SK-N-SH (cell line): ENCODE data around the gene ZNF728. TPM values are rescaled to one million over a fixed set of nuclear protein-coding genes. Genes with fewer than 3 reads are reported as not detected.
"Not testable (repeated sequence)": the region's sequence is repeated elsewhere in the genome, so short reads cannot be mapped to it uniquely, and the experiment has no call there.

Source experiments
- CTCF ChIA-PET: fragments of 300-600, 350-600 bp; formaldehyde crosslinking; extraction: SDS; loops from one replicate; lab custom pipeline; 2021; lab: Yijun Ruan, JAX
- POLR2A ChIA-PET: fragments of 350-600 bp; sonication (Branson Sonifier 250); formaldehyde crosslinking; extraction: SDS; loops from one replicate; lab custom pipeline; 2020; ENCODE audit warnings: antibody characterized with exemption, inconsistent platforms; lab: Yijun Ruan, JAX
- DNase-seq: peaks from one replicate; pipeline ENCODE4 v3.0.0; 2012
- H2AFZ ChIP-seq: fragments of 200-600 bp; sonication (generic); 2 replicates; pipeline ENCODE4 v1.8.1; 2016; ENCODE audit warnings: antibody characterized with exemption, mild to moderate bottlenecking, low read depth
- H3F3A ChIP-seq: fragments of 200-600 bp; sonication (generic); replicated peaks from 2 replicates; pipeline ENCODE3; 2016; ENCODE audit warnings: antibody characterized with exemption, mild to moderate bottlenecking; ENCODE audit not compliant: insufficient read depth
- H3K27ac ChIP-seq, 2 experiments: fragments of 200-500 bp in 1 of 2; fragments of 200-600 bp in 1 of 2; sonication (Bioruptor generic) in 1 of 2; sonication (generic), shearing (Covaris generic) in 1 of 2; 2 replicates each; pipeline versions ENCODE4 v1.5.1 to v1.6.1; 2014 to 2016; ENCODE audit warnings: low read depth in 2 of 2, inconsistent platforms in 1 of 2, low read length in 1 of 2, mild to moderate bottlenecking in 1 of 2, mixed read lengths in 1 of 2
- H3K27me3 ChIP-seq: fragments of 200-600 bp; sonication (generic), shearing (Covaris generic); 2 replicates; pipeline ENCODE4 v1.6.1; 2016; ENCODE audit warnings: mixed run types; ENCODE audit not compliant: insufficient read depth
- H3K36me3 ChIP-seq, 2 experiments: fragments of 200-500 bp in 1 of 2; fragments of 200-600 bp in 1 of 2; sonication (Bioruptor generic) in 1 of 2; sonication (generic) in 1 of 2; replicated peaks in 1 of 2; 2 replicates each; pipeline versions ENCODE3 to v1.5.1; 2014 to 2016; ENCODE audit warnings: low read length in 1 of 2, mild to moderate bottlenecking in 1 of 2; ENCODE audit not compliant: insufficient read depth in 2 of 2, control insufficient read depth in 1 of 2
- H3K4me1 ChIP-seq, 2 experiments: fragments of 200-500 bp in 1 of 2; fragments of 200-600 bp in 1 of 2; sonication (Bioruptor generic) in 1 of 2; sonication (generic), shearing (Covaris generic) in 1 of 2; 2 replicates each; pipeline versions ENCODE4 v1.5.1 to v1.6.1; 2014 to 2016; ENCODE audit warnings: low read depth in 1 of 2, low read length in 1 of 2, mixed run types in 1 of 2; ENCODE audit not compliant: insufficient read depth in 2 of 2, control insufficient read depth in 1 of 2
- H3K4me2 ChIP-seq: fragments of 200-600 bp; sonication (generic), shearing (Covaris generic); 2 replicates; pipeline ENCODE4 v1.6.1; 2017; ENCODE audit warnings: mixed run types
- H3K4me3 ChIP-seq, 2 experiments: fragments of 200-500 bp in 1 of 2; fragments of 200-600 bp in 1 of 2; sonication (Bioruptor generic) in 1 of 2; sonication (generic), shearing (Covaris generic) in 1 of 2; 2 replicates each; pipeline versions ENCODE4 v1.5.1 to v1.8.1; 2014 to 2016; ENCODE audit warnings: low read depth in 2 of 2, inconsistent platforms in 1 of 2, low read length in 1 of 2, mild to moderate bottlenecking in 1 of 2, mixed read lengths in 1 of 2, moderate library complexity in 1 of 2
- H3K79me2 ChIP-seq: fragments of 200-600 bp; sonication (generic); 2 replicates; pipeline ENCODE4 v1.8.1; 2017; ENCODE audit warnings: mild to moderate bottlenecking; ENCODE audit not compliant: insufficient read depth
- H3K9ac ChIP-seq: fragments of 200-600 bp; sonication (generic); 2 replicates; pipeline ENCODE4 v1.6.1; 2017; ENCODE audit warnings: mixed run types
- H3K9me2 ChIP-seq: fragments of 200-600 bp; sonication (generic); 2 replicates; pipeline ENCODE4 v1.6.1; 2017; ENCODE audit warnings: mixed run types
- H3K9me3 ChIP-seq: fragments of 200-600 bp; sonication (generic); 2 replicates; pipeline ENCODE4 v1.6.1; 2017; ENCODE audit warnings: mixed run types, mild to moderate bottlenecking, moderate library complexity
- H4K20me1 ChIP-seq: fragments of 200-600 bp; sonication (generic); 2 replicates; pipeline ENCODE4 v1.6.1; 2017; ENCODE audit warnings: mild to moderate bottlenecking, mixed run types; ENCODE audit not compliant: insufficient read depth
- WGBS: methylation state at CpG from one replicate; pipeline ENCODE4 v1.1.6; 2017; ENCODE audit warnings: low lambda C conversion rate; 5-methylcytosine and 5-hydroxymethylcytosine counted together
- polyA plus RNA-seq, 3 experiments: library from polyadenylated mRNA; depleted of rRNA; stranded (reverse); fragments of >200 nt; gene quantifications; 2 replicates each; pipeline ENCODE4 v1.2.3, GENCODE V29; 2012
- small RNA-seq, 7 experiments: library from RNA; depleted of rRNA; stranded (forward); fragments of <200 nt; gene quantifications; one replicate each; pipeline ENCODE3, GENCODE V24; 2012

ZNF728 gene
- polyA plus RNA-seq, 1 of the 3 experiments (the other 2 are of a cell fraction): not detected

GRCh38 chr19:22925181-22925580 is 77.8 kb downstream of the ZNF728 start:
- POLR2A ChIA-PET, H3K9me2 ChIP-seq, H3K4me3 ChIP-seq, H3K27ac ChIP-seq, H2AFZ ChIP-seq, H3K27me3 ChIP-seq, H3K79me2 ChIP-seq, H3K4me2 ChIP-seq, H3K4me1 ChIP-seq, H3K9ac ChIP-seq, H3K9me3 ChIP-seq, CTCF ChIA-PET, H4K20me1 ChIP-seq, H3F3A ChIP-seq, H3K36me3 ChIP-seq, DNase-seq: not testable (repeated sequence)
- WGBS: no CpG with 5 or more reads among the region's 41 CpGs

Small RNAs within 50 kb of the gene (small RNA-seq; reads per million reads assigned to genes)
- 0 reads per million in 7 experiments for gene AC022145.2

Other genes starting within 250 kb of the ZNF728 start
- gene ZNF99, start 219.0 kb downstream of the ZNF728 start, polyA plus RNA-seq (2012; rRNA removed): not detected in 2 replicates
- not detected in 2 replicates for gene ZNF723, start 170.9 kb downstream of the ZNF728 start, polyA plus RNA-seq (2012; rRNA removed)
- 0.30 and 0.58 TPM in 2 replicates for gene ZNF730, start 113.8 kb upstream of the ZNF728 start, polyA plus RNA-seq (2012; rRNA removed)
- 0.56 and 0.57 TPM in 2 replicates for gene ZNF724, start 247.2 kb upstream of the ZNF728 start, polyA plus RNA-seq (2012; rRNA removed)